PC-3 (cell line): Measurements from ENCODE around the gene BCAT1. TPM values are rescaled to one million over a fixed set of nuclear protein-coding genes. Genes with fewer than 3 reads are reported as not detected.

Source experiments
- ATAC-seq: fragments of 200-7000 bp; cut with Tn5 transposase; 2 replicates; pipeline ENCODE4 v1.9.1; 2020; ENCODE audit warnings: mild to moderate bottlenecking, moderate library complexity
- Bru-seq: library from RNA; stranded (reverse); fragments of 400-500 nt; gene quantifications from one replicate; lab custom pipeline; 2021; lab: Mats Ljungman, UMichigan
- BruChase-seq, 2 experiments: library from RNA; stranded (reverse); fragments of 400-500 nt; gene quantifications; one replicate each; lab custom pipeline; 2021; lab: Mats Ljungman, UMichigan
- BruUV-seq: library from RNA; stranded (reverse); fragments of 400-500 nt; replicated peaks from 2 replicates; lab custom pipeline; 2021; lab: Mats Ljungman, UMichigan
- CTCF ChIA-PET: fragments of 300-600 bp; sonication (Branson Sonifier 250); formaldehyde crosslinking; loops from one replicate; lab custom pipeline; 2022; ENCODE audit warnings: antibody characterized with exemption; lab: Charles Lee
- POLR2A ChIA-PET: fragments of 300-600 bp; sonication (Branson Sonifier 250); formaldehyde crosslinking; loops from one replicate; lab custom pipeline; 2022; ENCODE audit warnings: antibody characterized with exemption; ENCODE audit not compliant: unreplicated experiment; lab: Charles Lee
- DNase-seq: peaks from one replicate; pipeline ENCODE4 v3.0.0-alpha.2; 2015
- H2AFZ ChIP-seq: fragments of 300-600 bp; sonication (generic); 2 replicates; pipeline ENCODE4 v1.6.0; 2016; ENCODE audit warnings: antibody characterized with exemption, low read length
- H3F3A ChIP-seq: fragments of 300-600 bp; sonication (generic); one replicate; pipeline ENCODE4 v1.6.0; 2017; ENCODE audit warnings: antibody characterized with exemption, low read length, control low read depth, mild to moderate bottlenecking; ENCODE audit not compliant: unreplicated experiment
- H3K27ac ChIP-seq: fragments of 300-600 bp; sonication (generic); 2 replicates; pipeline ENCODE4 v1.5.1; 2016; ENCODE audit warnings: mild to moderate bottlenecking, low read length
- H3K27me3 ChIP-seq: fragments of 300-600 bp; sonication (generic); 2 replicates; pipeline ENCODE4 v1.6.1; 2016; ENCODE audit warnings: low read length, mixed read lengths
- H3K36me3 ChIP-seq: fragments of 300-600 bp; sonication (generic); 2 replicates; pipeline ENCODE4 v1.6.1; 2016; ENCODE audit warnings: low read depth, mixed run types, low read length, mixed read lengths
- H3K4me1 ChIP-seq: fragments of 300-600 bp; sonication (generic); 2 replicates; pipeline ENCODE4 v1.5.1; 2016; ENCODE audit warnings: low read length; ENCODE audit not compliant: insufficient read depth
- H3K4me2 ChIP-seq: fragments of 300-600 bp; sonication (generic); 2 replicates; pipeline ENCODE4 v1.6.0; 2016; ENCODE audit warnings: low read length
- H3K4me3 ChIP-seq: fragments of 300-600 bp; sonication (generic); 2 replicates; pipeline ENCODE4 v1.5.1; 2016; ENCODE audit warnings: mild to moderate bottlenecking, low read length, mixed read lengths
- H3K79me2 ChIP-seq: fragments of 300-600 bp; sonication (generic); 2 replicates; pipeline ENCODE4 v1.6.1; 2017; ENCODE audit warnings: low read length, mixed read lengths
- H3K9ac ChIP-seq: fragments of 300-600 bp; sonication (generic); 2 replicates; pipeline ENCODE4 v1.6.0; 2016; ENCODE audit warnings: mild to moderate bottlenecking, low read length
- H3K9me2 ChIP-seq: fragments of 300-600 bp; sonication (generic); replicated peaks from 2 replicates; pipeline ENCODE4 v1.6.1; 2016; ENCODE audit warnings: mixed run types, low read length, mixed read lengths
- H3K9me3 ChIP-seq: fragments of 300-600 bp; sonication (generic); 2 replicates; pipeline ENCODE4 v1.6.1; 2016; ENCODE audit warnings: low read length, mixed read lengths
- H4K20me1 ChIP-seq: fragments of 300-600 bp; sonication (generic); 2 replicates; pipeline ENCODE4 v1.6.1; 2016; ENCODE audit warnings: low read length, mixed read lengths
- EZH2 ChIP-seq: fragments of 300-600 bp; sonication (generic); IDR thresholded peaks from one replicate; pipeline ENCODE4 v1.6.1; 2017; ENCODE audit warnings: antibody characterized with exemption, mild to moderate bottlenecking, low read length; ENCODE audit not compliant: unreplicated experiment
- EZH2phosphoT487 ChIP-seq: fragments of 300-600 bp; sonication (generic); IDR thresholded peaks from 2 replicates; pipeline ENCODE4 v1.6.1; 2018; ENCODE audit warnings: mild to moderate bottlenecking, antibody characterized with exemption, low read length, borderline replicate concordance
- intact Hi-C: fragments of 100-400 bp; cut with micrococcal nuclease; formaldehyde crosslinking; loops from 2 replicates; pipeline ENCODE4 v1.9.0; 2023
- long read RNA-seq: library from polyadenylated mRNA; unstranded; transcript quantifications from one replicate; pipeline ENCODE4 v2.0.0, GENCODE V29; 2021; ENCODE audit not compliant: unreplicated experiment
- total RNA-seq: library from RNA; depleted of rRNA; stranded (reverse); fragments of >200 nt; gene quantifications from 2 replicates; pipeline ENCODE4 v1.2.3, GENCODE V29; 2014; rRNA removed
- TF ChIP-seq, protein P1 (sequence below): fragments of 300-600 bp; sonication (generic); conservative IDR thresholded peaks from 2 replicates; pipeline ENCODE4 v1.5.1; 2017; ENCODE audit warnings: antibody characterized with exemption, low read depth, mild to moderate bottlenecking, low read length

The BCAT1 gene
- not detected in 2 replicates for total RNA-seq
- percentile 12 among the genes with signal in this experiment for Bru-seq, nascent RNA
- BruChase-seq, experiment 1, labeled RNA remaining after a 6-hour chase = percentile 10 among the genes with signal in this experiment
- percentile 14 among the genes with signal in this experiment for BruChase-seq, experiment 2, labeled RNA remaining after a 2-hour chase
- long read RNA-seq = 0 reads

DNA sequence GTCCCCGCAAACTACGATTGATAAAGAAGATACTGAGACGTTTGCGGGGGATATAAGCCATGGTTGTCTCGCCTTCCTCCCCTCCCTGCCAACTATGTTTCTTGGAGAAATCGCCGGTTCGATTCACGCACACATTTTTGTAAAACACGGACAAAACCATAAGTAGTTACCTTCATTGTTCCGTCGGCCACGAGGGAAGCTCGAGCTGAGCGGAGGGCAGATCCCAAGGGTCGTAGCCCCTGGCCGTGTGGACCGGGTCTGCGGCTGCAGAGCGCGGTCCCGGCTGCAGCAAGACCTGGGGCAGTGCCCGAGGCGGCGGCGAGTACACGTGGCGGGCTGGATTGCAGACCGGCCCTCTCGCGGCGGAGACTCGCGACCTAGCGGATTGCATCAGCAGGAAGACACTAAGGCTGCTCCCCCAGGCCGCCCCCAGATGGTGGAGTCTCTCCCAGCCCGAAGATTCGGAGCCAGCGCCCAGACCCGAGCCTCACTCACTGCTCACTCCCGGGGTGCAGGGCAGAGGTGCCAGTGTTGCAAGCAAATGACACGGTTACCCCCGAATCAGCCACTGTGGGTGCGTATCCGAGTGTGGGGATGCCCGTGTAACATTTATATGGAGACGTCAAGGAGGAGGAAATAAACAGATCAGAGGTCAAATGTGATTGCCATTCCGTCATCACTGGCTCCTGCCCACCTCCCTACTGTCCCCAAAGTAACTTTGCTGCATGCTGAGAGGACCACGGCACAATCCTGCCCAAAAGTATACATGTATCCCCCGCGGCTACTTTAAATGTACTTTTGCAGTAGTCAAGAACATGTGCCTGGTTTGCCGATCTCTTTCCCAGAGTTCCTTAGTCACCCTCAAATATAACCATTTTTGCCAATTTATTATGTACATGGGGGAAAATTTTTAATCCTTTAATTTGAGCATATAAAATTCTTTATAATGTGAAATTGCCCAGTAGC is at the start of gene BCAT1:
Gene BCAT1, minus strand, starts transcription at position 345 of the 966 bp plus-strand sequence. Its CDS starts 169 bp downstream, at position 176.
- peak; percentile 50; the same call in 1 of the 2 replicates for TF ChIP-seq EZH2phosphoT487
- peak; percentile 38 for TF ChIP-seq EZH2
- TF ChIP-seq, protein P1, sequence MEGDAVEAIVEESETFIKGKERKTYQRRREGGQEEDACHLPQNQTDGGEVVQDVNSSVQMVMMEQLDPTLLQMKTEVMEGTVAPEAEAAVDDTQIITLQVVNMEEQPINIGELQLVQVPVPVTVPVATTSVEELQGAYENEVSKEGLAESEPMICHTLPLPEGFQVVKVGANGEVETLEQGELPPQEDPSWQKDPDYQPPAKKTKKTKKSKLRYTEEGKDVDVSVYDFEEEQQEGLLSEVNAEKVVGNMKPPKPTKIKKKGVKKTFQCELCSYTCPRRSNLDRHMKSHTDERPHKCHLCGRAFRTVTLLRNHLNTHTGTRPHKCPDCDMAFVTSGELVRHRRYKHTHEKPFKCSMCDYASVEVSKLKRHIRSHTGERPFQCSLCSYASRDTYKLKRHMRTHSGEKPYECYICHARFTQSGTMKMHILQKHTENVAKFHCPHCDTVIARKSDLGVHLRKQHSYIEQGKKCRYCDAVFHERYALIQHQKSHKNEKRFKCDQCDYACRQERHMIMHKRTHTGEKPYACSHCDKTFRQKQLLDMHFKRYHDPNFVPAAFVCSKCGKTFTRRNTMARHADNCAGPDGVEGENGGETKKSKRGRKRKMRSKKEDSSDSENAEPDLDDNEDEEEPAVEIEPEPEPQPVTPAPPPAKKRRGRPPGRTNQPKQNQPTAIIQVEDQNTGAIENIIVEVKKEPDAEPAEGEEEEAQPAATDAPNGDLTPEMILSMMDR = no peak
- peak within 1 kb of the TSS; percentile 50; the same call in 1 of the 2 replicates for H2AFZ ChIP-seq
- ATAC-seq (no peak), DNase-seq (no peak)
- no peaks in the 10 kb centered on the region for H3K79me2 ChIP-seq
- CTCF ChIA-PET = no interaction called here
- H4K20me1 ChIP-seq = no peaks in the 10 kb centered on the region
- peaks cover 36% of the 10 kb centered on the region for H3K27me3 ChIP-seq
- no TSS peak for BruUV-seq
- intact Hi-C loops = no loop called here
- H3K4me2 ChIP-seq = peak within 1 kb of the TSS; percentile 67; the same call in 1 of the 2 replicates
- H3K9me3 ChIP-seq = no peaks in the 10 kb centered on the region
- H3F3A ChIP-seq = no peaks in the 10 kb centered on the region
- POLR2A ChIA-PET = no interaction called here
- H3K36me3 ChIP-seq = no peaks in the 10 kb centered on the region
- H3K9me2 ChIP-seq = no peaks in the 10 kb centered on the region
- no peak within 1 kb of the TSS for H3K9ac ChIP-seq
- H3K4me1 ChIP-seq = no peaks in the 10 kb centered on the region
- peak within 1 kb of the TSS; percentile 47 for H3K4me3 ChIP-seq
- no peak within 1 kb of the TSS for H3K27ac ChIP-seq

- H3K9ac ChIP-seq = no peak overlapping the region
- CTCF ChIA-PET = no interaction called here
- intact Hi-C loops = no loop called here
These were observed 49.2 kb upstream of the BCAT1 start for GRCh38 chr12:24997970-24998582.

More at GRCh38 chr12:24997970-24998582, 49.2 kb upstream of the BCAT1 start:
- Histone ChIP-seq H3K36me3 (no peaks in the 10 kb centered on the region), H2AFZ (no peak overlapping the region), H3K79me2 (no peaks in the 10 kb centered on the region), H3K27ac (no peak overlapping the region), H3K4me3 (no peak overlapping the region), H3K9me2 (no peaks in the 10 kb centered on the region), H3F3A (no peaks in the 10 kb centered on the region), H3K9me3 (no peaks in the 10 kb centered on the region), H3K4me2 (no peak overlapping the region), H3K4me1 (no peaks in the 10 kb centered on the region), H3K27me3 (peaks cover 20% of the 10 kb centered on the region), H4K20me1 (no peaks in the 10 kb centered on the region)
- no peak for TF ChIP-seq EZH2
- TF ChIP-seq EZH2phosphoT487 = no peak
- TF ChIP-seq, protein P1 = no peak
- POLR2A ChIA-PET = no interaction called here
- ATAC-seq (no peak), DNase-seq (no peak)
- no TSS peak for BruUV-seq
